Liver (tissue), 3 donors: ENCODE results near the gene SH3RF3.

Experiments used
- CTCF ChIP-seq: fragments of 150-350 bp; IDR thresholded peaks from 2 replicates; pipeline ENCODE4 v1.5.1; 2017; ENCODE audit warnings: improper control_type of control experiment, low read depth, low read length; ENCODE audit not compliant: missing input control
- FOXA1 ChIP-seq: IDR thresholded peaks from 2 replicates; pipeline ENCODE4 v1.6.1; 2016; ENCODE audit warnings: antibody characterized with exemption
- TAF1 ChIP-seq: conservative IDR thresholded peaks from 2 replicates; pipeline ENCODE4 v1.6.1; 2016; ENCODE audit warnings: antibody characterized with exemption, mild to moderate bottlenecking
- TF ChIP-seq, protein P1 (sequence below): IDR thresholded peaks from 2 replicates; pipeline ENCODE4 v1.6.1; 2016; ENCODE audit warnings: antibody characterized with exemption
- donor health status: healthy.
- donor health status: healthy.

DNA sequence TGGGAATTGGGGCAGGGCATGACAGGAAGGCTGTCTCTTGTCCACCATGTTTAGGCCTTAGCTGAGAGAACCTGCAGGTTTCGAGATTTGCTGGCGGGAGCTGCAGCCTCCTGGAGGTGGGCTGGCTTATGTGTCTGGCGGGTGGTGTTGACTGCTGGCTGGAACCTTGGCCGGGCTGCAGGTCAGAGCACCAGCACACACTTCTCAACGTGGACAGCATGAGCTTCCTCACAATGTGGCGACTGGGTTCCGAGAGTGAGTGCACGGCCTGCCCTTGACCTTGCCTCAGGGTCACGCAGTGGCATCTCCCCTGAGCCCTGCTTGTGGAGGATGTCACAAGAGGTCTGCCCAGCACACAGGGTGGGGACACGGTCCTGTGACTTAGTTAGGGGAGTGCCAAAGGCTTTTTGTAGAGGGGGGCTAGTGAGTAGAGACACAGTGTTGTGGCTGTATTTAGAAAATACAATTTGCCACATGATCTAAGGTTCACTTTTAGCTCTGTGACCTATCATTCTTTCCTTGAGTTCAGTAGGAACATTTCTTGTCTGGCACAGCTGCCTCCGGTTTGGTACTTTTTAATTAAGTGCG is 350.0 kb downstream of the SH3RF3 start:
- TF ChIP-seq, protein P1, sequence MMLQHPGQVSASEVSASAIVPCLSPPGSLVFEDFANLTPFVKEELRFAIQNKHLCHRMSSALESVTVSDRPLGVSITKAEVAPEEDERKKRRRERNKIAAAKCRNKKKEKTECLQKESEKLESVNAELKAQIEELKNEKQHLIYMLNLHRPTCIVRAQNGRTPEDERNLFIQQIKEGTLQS, result no peak
- TF ChIP-seq CTCF (no peak), TAF1 (no peak), FOXA1 (no peak)
